Left colon (tissue), 2 donors: ENCODE measurements around the gene SHC4. TPM values are rescaled to one million over a fixed set of nuclear protein-coding genes. Genes with fewer than 3 reads are reported as not detected.
"Not testable (repeated sequence)": the region's sequence is repeated elsewhere in the genome, so short reads cannot be mapped to it uniquely, and the experiment has no call there.

ENCODE experiments used
- ATAC-seq: fragments of 200-7000 bp; cut with Tn5 transposase; one replicate; pipeline ENCODE4 v1.9.1; 2020; ENCODE audit warnings: mild to moderate bottlenecking, moderate library complexity
- DNase-seq, 2 donors: peaks; one replicate each; pipeline ENCODE4 v3.0.0-alpha.2; 2020
- intact Hi-C, 2 donors: fragments of 100-400 bp; cut with DNase I in 1 of 2; cut with micrococcal nuclease in 1 of 2; formaldehyde crosslinking; loops; one replicate each; pipeline versions ENCODE4 v1.11.2 to v1.14.0; 2022; cut with DNase I, micrococcal nuclease
- total RNA-seq, 2 donors: library from RNA; stranded (reverse); fragmentation: NEBNext Ultra II Directional; extraction: Animal tissue kit (Norgen Biotek cat#: 25700); gene quantifications; one replicate each; pipeline ENCODE4 v1.2.1, GENCODE V29; 2021
- donor health status: DM: no; HTN: no; CAD: no.
- donor health status: DM: yes; HTN: yes; CAD: no.

Gene SHC4
- total RNA-seq, 2 donors from 2014 or later, result 0.24 to 0.81 TPM

- no peak for DNase-seq
- intact Hi-C loops, result loop anchor here (10.0 kb wide), 3 partner anchors 269 to 1279 kb away; no protein-coding TSS in a partner anchor
Observed at GRCh38 chr15:48866141-48866563, 97.6 kb downstream of the SHC4 start.

GRCh38 chr15:48865370-48866079 is 98.2 kb downstream of the SHC4 start:
- no peak for ATAC-seq
- no peak for DNase-seq
- intact Hi-C loops, result loop anchor here (10.0 kb wide), 3 partner anchors 269 to 1279 kb away; no protein-coding TSS in a partner anchor

More at GRCh38 chr15:48866141-48866563, 97.6 kb downstream of the SHC4 start:
- no peak for ATAC-seq

DNA sequence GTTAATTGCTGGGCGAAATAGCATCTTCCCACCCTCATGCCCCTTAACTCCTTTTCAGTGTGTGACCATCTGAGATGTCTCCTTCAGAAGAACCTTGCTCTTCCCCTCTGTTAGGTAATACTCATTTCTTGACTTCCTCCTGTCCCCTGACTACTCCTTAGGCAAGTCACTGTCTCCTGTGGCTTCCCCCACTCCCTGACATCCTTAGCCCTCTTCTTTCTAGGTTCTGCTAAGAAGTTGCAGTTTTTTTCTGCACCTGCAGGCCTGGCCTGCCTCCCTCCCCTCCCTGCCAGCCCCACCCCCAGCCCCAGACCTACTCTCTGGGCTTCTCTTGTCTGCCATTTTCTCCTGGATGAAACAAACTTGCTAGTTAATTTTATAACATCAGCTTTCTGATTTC is 101.0 kb downstream of the SHC4 start:
- ATAC-seq (no peak), DNase-seq (no peak)
- intact Hi-C loops, result loop anchor here (10.0 kb wide), 3 partner anchors 272 to 1282 kb away; no protein-coding TSS in a partner anchor

DNA sequence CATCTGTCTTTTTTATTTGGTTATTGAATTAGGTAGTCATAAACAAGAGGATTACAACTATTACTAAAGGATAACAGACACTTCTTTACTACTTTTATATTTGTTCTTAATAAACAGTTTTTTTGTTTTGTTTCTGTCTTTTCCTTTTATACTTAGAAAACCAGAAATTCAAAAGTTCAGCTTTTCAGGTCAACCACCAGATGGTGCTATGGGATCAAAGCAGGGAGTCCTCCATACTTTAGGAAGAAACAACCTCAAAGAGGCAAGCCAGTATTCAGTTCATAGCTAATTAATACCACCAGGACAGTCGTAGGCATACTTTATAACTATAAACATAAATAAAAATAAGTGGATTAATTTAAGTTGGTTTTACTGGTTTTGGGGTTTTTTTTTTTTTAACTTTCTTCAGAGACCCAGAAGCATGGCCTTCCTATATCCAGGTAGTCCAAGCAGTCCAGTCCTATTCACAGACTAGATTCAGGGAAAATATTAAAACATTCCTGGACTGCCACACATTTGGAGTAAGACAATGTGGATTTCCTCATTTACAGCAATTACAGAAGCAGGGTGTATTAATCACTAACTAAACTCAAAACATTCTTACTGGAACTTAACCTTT is 101.8 kb downstream of the SHC4 start:
- ATAC-seq (peak; percentile 60), DNase-seq (peak in 1 of 2 donors; percentile 25)
- intact Hi-C loops, result loop anchor here (10.0 kb wide), 3 partner anchors 273 to 1283 kb away; no protein-coding TSS in a partner anchor

DNA sequence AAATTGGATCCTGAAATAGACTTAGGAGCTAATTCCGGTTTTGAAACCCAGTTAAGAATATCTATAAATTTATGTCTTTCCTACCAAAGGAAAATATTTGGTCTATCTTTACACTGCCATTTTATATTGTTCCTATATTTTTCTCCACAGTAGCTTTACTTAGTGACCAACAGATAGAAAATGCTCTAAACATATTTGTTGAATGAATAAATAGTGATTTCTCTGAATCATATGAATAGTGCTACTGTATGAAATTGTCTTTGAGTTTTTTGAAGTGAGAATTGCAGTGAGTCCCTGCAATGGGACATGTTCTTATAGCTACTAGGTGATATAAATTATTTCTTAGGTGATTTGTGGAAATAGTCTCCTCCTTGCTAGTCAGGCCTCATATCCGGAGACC is 104.3 kb downstream of the SHC4 start:
- intact Hi-C loops, result no loop called here
- ATAC-seq (no peak), DNase-seq (no peak)

GRCh38 chr15:48858401-48858800 is 105.3 kb downstream of the SHC4 start:
- ATAC-seq (no peak), DNase-seq (no peak)
- intact Hi-C loops, result no loop called here

DNA sequence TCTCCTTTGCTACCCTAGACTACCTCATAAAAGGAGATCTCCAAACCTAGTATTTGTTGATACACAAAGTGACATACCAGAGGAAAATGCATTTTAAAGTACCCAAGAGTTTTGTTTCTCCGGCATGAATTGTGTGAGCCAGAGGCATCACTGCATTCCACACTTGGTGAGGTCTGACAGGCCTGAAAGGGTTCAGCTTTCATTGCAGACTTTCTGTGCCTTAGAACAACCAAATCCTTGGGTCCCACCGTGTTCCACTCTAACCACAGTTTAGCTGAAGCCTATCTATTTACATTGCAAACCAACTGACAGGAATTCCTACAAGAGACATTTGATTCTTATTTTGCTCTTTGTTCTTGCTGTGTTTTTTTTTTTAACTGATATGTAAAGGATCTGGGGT is 106.8 kb downstream of the SHC4 start:
- ATAC-seq (no peak), DNase-seq (no peak)
- intact Hi-C loops, result no loop called here

DNA sequence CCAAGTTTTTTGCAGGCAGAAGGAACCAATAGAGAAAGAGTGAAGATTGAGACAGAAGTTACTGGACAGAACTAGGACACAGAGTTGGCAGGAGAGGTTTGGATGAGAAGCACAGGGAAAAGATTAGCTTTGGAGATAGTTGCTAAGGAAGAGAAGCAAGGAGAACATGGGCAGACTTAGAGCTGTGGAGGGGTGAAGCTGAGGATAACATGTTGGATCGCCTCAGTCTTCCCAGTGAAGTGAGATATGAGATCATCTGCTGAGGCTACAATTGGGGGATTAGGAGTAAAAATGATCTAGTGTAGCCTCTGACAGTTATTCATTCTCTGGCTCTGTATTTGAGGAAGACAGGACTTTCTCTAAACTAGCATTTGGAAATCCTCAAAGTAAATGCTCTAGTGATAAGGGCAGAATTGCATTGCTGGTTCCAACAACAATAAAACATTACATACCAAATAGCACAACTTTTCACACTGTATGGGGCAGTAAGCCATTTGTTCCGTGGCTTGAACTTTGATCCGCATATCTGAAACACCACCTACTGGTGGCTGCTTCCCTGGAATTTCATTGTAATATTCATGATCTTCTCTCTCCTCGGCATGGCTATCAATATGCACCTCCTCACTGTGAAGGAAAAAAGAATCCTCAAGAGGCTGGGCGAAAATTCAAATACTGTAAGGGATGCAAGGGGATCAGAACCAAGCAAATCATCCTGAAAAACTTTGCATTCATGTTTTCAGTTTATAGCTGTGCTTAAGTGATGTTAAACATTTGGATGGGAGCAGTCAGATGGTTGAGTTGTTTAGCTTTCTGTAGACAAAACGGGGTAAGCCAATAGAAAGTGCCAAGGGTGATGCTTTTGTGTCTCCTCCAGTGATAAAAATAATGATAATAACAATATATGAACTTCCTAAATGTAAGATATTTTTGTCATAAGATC is 107.9 kb downstream of the SHC4 start:
- intact Hi-C loops, result no loop called here
- ATAC-seq (peak; percentile 98), DNase-seq (peak in 1 of 2 donors; percentile 31)

GRCh38 chr15:48854434-48854833 is 109.3 kb downstream of the SHC4 start:
- DNase-seq, ATAC-seq, intact Hi-C loops: not testable (repeated sequence)

GRCh38 chr15:48851956-48852355 is 111.8 kb downstream of the SHC4 start:
- ATAC-seq (no peak), DNase-seq (no peak)
- intact Hi-C loops, result no loop called here

DNA sequence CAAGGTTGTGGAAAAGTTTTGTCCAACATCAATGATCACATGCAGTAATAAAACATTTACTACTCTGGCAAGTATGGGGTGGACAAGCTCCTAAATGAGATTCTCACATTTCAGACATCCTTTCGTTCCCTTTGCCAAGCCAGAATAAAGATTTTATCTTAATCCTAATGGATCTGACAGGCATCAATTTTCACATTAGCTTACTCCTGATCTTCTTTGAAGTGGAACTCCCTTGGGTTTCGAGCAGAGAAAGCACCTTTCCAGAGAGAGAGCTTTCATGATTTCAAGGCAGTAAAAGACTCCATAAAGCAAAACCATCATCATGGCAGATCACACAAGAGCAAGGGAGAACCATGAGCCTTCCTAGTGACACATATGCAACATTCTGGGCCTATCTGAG is 113.1 kb downstream of the SHC4 start:
- intact Hi-C loops, result no loop called here
- DNase-seq (no peak), ATAC-seq (no peak)

GRCh38 chr15:48845123-48845522 is 118.6 kb downstream of the SHC4 start:
- DNase-seq (no peak), ATAC-seq (no peak)
- intact Hi-C loops, result no loop called here

DNA sequence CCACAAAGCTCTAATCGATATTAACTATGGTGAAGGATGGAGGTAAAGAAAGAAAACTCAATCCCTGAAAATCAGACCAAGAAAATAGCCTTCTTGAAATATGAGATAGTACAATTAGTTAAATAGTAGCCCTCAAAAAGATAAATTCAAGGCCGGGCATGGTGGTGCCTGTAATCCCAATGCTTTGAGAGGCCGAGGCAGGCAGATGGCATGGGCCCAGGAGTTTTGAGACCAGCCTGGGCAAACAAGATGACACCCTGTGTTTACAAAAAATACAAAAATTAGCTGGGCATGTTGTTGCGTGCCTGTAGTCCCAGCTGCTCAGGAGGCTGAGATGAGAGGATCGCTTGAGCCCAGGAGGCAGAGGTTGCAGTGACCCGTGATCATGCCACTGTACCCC is 121.2 kb downstream of the SHC4 start:
- ATAC-seq (no peak), DNase-seq (no peak)
- intact Hi-C loops, result no loop called here

DNA sequence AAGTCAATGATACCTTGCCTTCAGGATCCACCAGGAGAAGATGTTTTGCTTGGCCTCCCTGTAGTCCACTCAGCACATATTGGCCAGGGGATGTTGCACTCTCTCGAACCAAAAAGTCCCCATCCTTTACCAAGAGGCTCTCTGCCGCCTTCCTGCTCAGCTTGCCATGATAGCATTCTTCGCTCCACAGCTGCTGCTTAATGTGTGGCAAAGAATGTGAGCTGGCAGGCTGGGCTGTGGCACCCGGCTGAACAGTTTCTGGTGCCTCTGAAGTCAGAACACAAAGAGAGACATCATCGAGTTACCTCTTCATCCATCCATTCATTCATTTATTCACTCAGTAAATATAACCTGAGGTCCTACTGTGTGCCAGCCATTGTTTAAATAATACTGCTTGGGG is 129.0 kb downstream of the SHC4 start:
- intact Hi-C loops, result no loop called here
- DNase-seq, result no peak
- ATAC-seq, result no peak

- DNase-seq (no peak), ATAC-seq (no peak)
- intact Hi-C loops, result no loop called here
Observed at GRCh38 chr15:48833526-48834239, 130.0 kb downstream of the SHC4 start.

- intact Hi-C loops, result no loop called here
- ATAC-seq (no peak), DNase-seq (no peak)
Observed at GRCh38 chr15:48832648-48833047, 131.1 kb downstream of the SHC4 start.

- DNase-seq (no peak), ATAC-seq (no peak)
- intact Hi-C loops, result no loop called here
Observed at GRCh38 chr15:48828906-48829305, 134.8 kb downstream of the SHC4 start.

DNA sequence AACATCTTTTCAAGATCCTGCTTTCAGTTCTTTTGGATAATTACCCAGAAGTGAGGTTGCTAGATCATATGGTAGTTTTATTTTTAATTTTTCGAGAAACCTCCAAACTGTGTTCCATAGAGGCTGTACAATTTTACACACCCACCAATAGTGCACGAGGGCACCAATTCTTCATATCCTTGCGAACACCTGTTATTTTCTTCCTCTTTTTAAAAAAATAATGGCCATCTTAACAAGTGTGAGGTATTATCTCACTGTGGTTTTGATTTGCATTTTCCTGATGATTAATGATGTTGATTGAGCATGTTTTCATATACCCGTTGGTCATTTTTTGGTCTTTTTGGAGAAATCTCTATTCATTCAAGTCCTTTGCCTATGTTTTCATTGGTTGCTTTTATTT is 135.2 kb downstream of the SHC4 start:
- intact Hi-C loops, result no loop called here
- ATAC-seq (no peak), DNase-seq (no peak)

- DNase-seq (no peak), ATAC-seq (no peak)
- intact Hi-C loops, result no loop called here
Observed at GRCh38 chr15:48825075-48825474, 138.6 kb downstream of the SHC4 start.
